Right atrium auricular region (tissue), 2 donors: Measurements from ENCODE around the gene TTC7B. TPM values are rescaled to one million over a fixed set of nuclear protein-coding genes. Genes with fewer than 3 reads are reported as not detected.

Source experiments
- DNase-seq: peaks from one replicate; pipeline ENCODE4 v3.0.0-alpha.2; 2019; ENCODE audit warnings: low spot score
- H3K27ac ChIP-seq, 2 donors: fragments of 200-600 bp; sonication (generic); 1 replicate in 1 of 2; 2 replicates in 1 of 2; pipeline ENCODE4 v1.5.1; 2016 to 2019
- H3K27me3 ChIP-seq, 2 donors: fragments of 200-600 bp; sonication (generic); one replicate each; pipeline versions ENCODE4 v1.5.1 to v1.6.0; 2017 to 2019
- H3K36me3 ChIP-seq: fragments of 200-600 bp; sonication (generic); one replicate; pipeline ENCODE4 v1.5.1; 2016
- H3K4me1 ChIP-seq, 2 donors: fragments of 200-600 bp; sonication (generic); one replicate each; pipeline versions ENCODE4 v1.5.1 to v1.6.0; 2017 to 2019
- H3K4me3 ChIP-seq, 2 donors: fragments of 200-600 bp; sonication (generic); 1 replicate in 1 of 2; 2 replicates in 1 of 2; pipeline ENCODE4 v1.5.1; 2017 to 2019; ENCODE audit warnings: mild to moderate bottlenecking in 1 of 2, moderate library complexity in 1 of 2
- H3K9me3 ChIP-seq, 2 donors: fragments of 200-600 bp; sonication (generic); one replicate each; pipeline ENCODE4 v1.5.1; 2019
- CTCF ChIP-seq, 2 donors: fragments of 200-600 bp; sonication (generic); IDR thresholded peaks; one replicate each; pipeline ENCODE4 v1.5.1; 2019; ENCODE audit warnings: antibody characterized with exemption in 2 of 2
- total RNA-seq, 2 donors: library from RNA; depleted of rRNA; stranded (reverse); fragments of >200 nt; gene quantifications; one replicate each; pipeline ENCODE4 v1.1.0, GENCODE V29; 2016

The TTC7B gene
- total RNA-seq, 2 donors from 2014 or later, result 45.5 to 57.3 TPM

DNA sequence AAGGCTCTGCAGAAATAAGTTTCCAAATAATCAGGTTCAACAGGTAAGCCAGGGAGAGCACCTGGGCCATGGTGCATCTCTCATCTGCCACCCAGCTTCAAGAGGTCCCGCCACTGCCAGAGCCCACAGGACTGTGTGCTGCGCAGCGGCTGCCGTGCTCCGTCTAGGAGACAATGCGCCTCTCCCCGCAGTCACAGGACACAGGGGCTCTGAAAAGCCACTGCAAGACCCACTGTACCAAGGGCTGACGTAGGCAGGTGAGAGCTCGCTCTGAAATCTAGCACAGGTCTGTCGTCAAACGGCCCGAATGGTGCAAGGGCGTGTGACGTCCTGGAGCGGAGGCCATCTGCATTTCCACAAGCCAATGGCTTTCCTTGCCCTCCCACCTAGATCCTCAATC, 218.3 kb downstream of the TTC7B start:
- Histone ChIP-seq H3K36me3 (peaks cover 4% of the 10 kb centered on the region), H3K4me3 (no peak overlapping the region), H3K9me3 (no peaks in the 10 kb centered on the region), H3K27ac (no peak overlapping the region), H3K4me1 (peaks cover 0 to 14% of the 10 kb centered on the region in 2 donors), H3K27me3 (no peaks in the 10 kb centered on the region)
- no peak for DNase-seq
- no peak for TF ChIP-seq CTCF (IDR thresholded peaks at IDR 0.05)

DNA sequence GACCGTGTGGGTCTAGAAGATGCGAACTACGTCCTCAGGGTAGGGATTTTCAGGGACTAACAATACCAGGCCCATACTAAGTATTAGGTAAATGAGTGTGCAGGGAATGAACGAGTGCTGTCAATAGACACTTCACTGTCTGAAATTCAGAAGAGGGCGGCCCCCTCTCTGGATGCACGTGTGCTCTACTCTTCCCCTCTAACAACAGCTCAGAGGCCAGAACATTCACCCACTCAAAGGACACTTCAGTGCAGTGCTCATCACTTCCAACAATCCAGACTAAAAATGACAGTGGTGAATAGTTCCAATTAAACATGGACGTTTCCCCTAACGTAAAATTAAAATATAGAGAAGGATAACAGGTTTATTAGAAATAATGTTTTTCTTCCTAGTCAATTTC, 219.5 kb downstream of the TTC7B start:
- peaks cover 4% of the 10 kb centered on the region for H3K36me3 ChIP-seq
- no peak for TF ChIP-seq CTCF (IDR thresholded peaks at IDR 0.05)
- no peak overlapping the region for H3K27ac ChIP-seq
- no peak overlapping the region for H3K4me3 ChIP-seq
- no peaks in the 10 kb centered on the region for H3K9me3 ChIP-seq
- peaks cover 0 to 14% of the 10 kb centered on the region in 2 donors for H3K4me1 ChIP-seq
- no peaks in the 10 kb centered on the region for H3K27me3 ChIP-seq
- no peak for DNase-seq

DNA sequence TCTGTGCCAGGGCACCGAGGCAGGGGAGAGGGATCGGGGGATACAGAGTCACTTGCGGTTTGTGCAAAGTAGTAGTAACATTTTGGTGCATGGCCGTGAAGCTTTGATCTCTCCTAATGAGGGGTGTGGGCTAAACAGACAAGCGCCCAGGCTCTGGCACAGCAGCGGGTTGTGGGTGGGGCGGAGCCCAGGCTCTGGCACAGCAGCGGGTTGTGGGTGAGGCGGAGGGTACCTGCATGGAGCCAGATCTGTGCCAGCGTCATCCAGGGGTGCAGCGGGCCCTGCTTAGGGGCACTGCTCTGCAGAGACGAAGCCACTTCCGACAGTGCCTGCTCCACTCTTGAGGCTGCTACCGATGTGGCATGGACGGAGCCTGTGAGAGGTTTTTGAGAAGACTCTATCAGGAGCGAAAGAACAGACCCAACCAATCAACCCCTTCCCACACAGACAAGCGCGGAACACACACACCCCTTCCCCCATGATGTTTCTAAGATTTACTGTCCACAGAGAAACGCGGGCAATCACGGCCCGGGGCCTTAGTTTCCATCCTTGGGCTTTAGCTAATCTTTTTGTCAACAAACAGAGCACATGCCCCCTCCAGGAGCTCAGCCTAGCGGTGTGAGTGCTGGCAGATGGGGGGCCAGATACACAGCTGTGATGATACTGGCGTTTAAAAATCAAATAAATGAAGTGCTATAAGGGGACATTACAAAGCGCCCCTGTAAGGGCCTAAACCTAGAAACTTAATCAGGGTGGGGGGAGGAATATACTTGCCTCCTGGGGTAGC, 222.8 kb downstream of the TTC7B start:
- TF ChIP-seq CTCF (IDR thresholded peaks at IDR 0.05), result no peak
- no peak for DNase-seq
- no peak overlapping the region for H3K27ac ChIP-seq

GRCh38 chr14:90592655-90593054, 223.6 kb downstream of the TTC7B start:
- Histone ChIP-seq H3K4me3 (no peak overlapping the region), H3K4me1 (no peaks in the 10 kb centered on the region), H3K36me3 (peaks cover 4% of the 10 kb centered on the region), H3K9me3 (no peaks in the 10 kb centered on the region), H3K27me3 (no peaks in the 10 kb centered on the region), H3K27ac (no peak overlapping the region)
- TF ChIP-seq CTCF (IDR thresholded peaks at IDR 0.05), result no peak
- DNase-seq, result no peak

More for the DNA sequence above, 222.8 kb downstream of the TTC7B start:
- peaks cover 4% of the 10 kb centered on the region for H3K36me3 ChIP-seq
- no peaks in the 10 kb centered on the region for H3K4me1 ChIP-seq
- H3K9me3 ChIP-seq, result no peaks in the 10 kb centered on the region
- no peaks in the 10 kb centered on the region for H3K27me3 ChIP-seq
- no peak overlapping the region for H3K4me3 ChIP-seq

- TF ChIP-seq CTCF (IDR thresholded peaks at IDR 0.05), result no peak
- Histone ChIP-seq H3K4me1 (peaks cover 0 to 7% of the 10 kb centered on the region in 2 donors), H3K9me3 (no peaks in the 10 kb centered on the region), H3K27ac (no peak overlapping the region), H3K4me3 (no peak overlapping the region), H3K27me3 (no peaks in the 10 kb centered on the region), H3K36me3 (no peaks in the 10 kb centered on the region)
- no peak for DNase-seq
These were observed 228.3 kb downstream of the TTC7B start for GRCh38 chr14:90587918-90588317.
